K562 (cell line): Measurements from ENCODE around the gene CLGN. TPM values are rescaled to one million over a fixed set of nuclear protein-coding genes. Genes with fewer than 3 reads are reported as not detected.
A peak's percentile ranks its signal among the peaks of the same experiment; 100 is the strongest.

Experiments
- ATAC-seq: fragments of 200-7000 bp; cut with Tn5 transposase; 3 replicates; pipeline ENCODE4 v1.9.1; 2020; ENCODE audit warnings: moderate library complexity
- BruUV-seq: library from RNA; stranded (reverse); fragments of 400-500 nt; replicated peaks from 2 replicates; lab custom pipeline; 2021; lab: Mats Ljungman, UMichigan
- CTCF ChIA-PET: fragments of 300-600 bp; formaldehyde crosslinking; extraction: SDS; loops from one replicate; lab custom pipeline; 2021; ENCODE audit warnings: low intra/inter-chr PET ratio; lab: Yijun Ruan, JAX
- POLR2A ChIA-PET: fragments of 300-600, 350-650 bp; sonication (Branson Sonifier 250); formaldehyde crosslinking; extraction: SDS; loops from one replicate; lab custom pipeline; 2021; ENCODE audit warnings: antibody characterized with exemption, inconsistent platforms; lab: Yijun Ruan, JAX
- DNase-seq, 4 experiments: peaks; one replicate each; pipeline versions ENCODE4 v3.0.0 to v3.0.0-alpha.2; 2011 to 2018; ENCODE audit warnings: low spot score in 3 of 4, mixed read lengths in 3 of 4; ENCODE audit errors: extremely low read depth in 1 of 4
- FAIRE-seq: peaks from 2 replicates; lab custom pipeline; 2011; peaks lifted over from hg19 to GRCh38; lab: Jason Lieb, UNC
- H2AFZ ChIP-seq: 2 replicates; pipeline ENCODE4 v1.6.0; 2011; ENCODE audit warnings: low read depth, low read length, control low read depth, inconsistent platforms
- H3K27ac ChIP-seq: fragments of 200-600 bp; 3 replicates; pipeline ENCODE4 v1.8.0; 2011; ENCODE audit warnings: low read depth, mild to moderate bottlenecking, control low read depth, inconsistent platforms, low read length, moderate library complexity, mixed read lengths; ENCODE audit errors: extremely low read depth
- H3K27me3 ChIP-seq, 2 experiments: fragments of 300-600 bp in 1 of 2; 2 replicates in 1 of 2; 3 replicates in 1 of 2; pipeline versions ENCODE4 v1.6.0 to v1.8.0; 2011; ENCODE audit warnings: inconsistent platforms in 2 of 2, low read length in 2 of 2, mild to moderate bottlenecking in 1 of 2, mixed read lengths in 1 of 2, moderate library complexity in 1 of 2; ENCODE audit not compliant: control insufficient read depth in 2 of 2, insufficient read depth in 2 of 2
- H3K36me3 ChIP-seq: fragments of 300-600 bp; 3 replicates; pipeline ENCODE4 v1.8.0; 2011; ENCODE audit warnings: mild to moderate bottlenecking, low read length, inconsistent platforms; ENCODE audit not compliant: control insufficient read depth, insufficient read depth
- H3K4me1 ChIP-seq, 2 experiments: fragments of 200-600 bp in 1 of 2; replicated peaks in 1 of 2; 2 replicates in 1 of 2; 3 replicates in 1 of 2; pipeline versions ENCODE4 v1.5.1 to v1.8.0; 2011; ENCODE audit warnings: inconsistent platforms in 2 of 2, low read length in 2 of 2, mild to moderate bottlenecking in 1 of 2, mixed read lengths in 1 of 2, moderate library complexity in 1 of 2; ENCODE audit not compliant: control insufficient read depth in 2 of 2, insufficient read depth in 2 of 2
- H3K4me2 ChIP-seq: 2 replicates; pipeline ENCODE4 v1.6.1; 2011; ENCODE audit warnings: low read length, control low read depth, inconsistent platforms, mixed read lengths; ENCODE audit not compliant: insufficient read depth
- H3K4me3 ChIP-seq: fragments of 200-600 bp; sonication (generic), shearing (Covaris generic); 2 replicates; pipeline ENCODE4 v1.5.1; 2016; ENCODE audit warnings: control low read depth, inconsistent platforms
- H3K79me2 ChIP-seq: fragments of 200-600 bp; 3 replicates; pipeline ENCODE4 v1.8.0; 2011; ENCODE audit warnings: low read length, inconsistent platforms; ENCODE audit not compliant: control insufficient read depth, insufficient read depth
- H3K9ac ChIP-seq, 2 experiments: 2 replicates each; pipeline versions ENCODE4 v1.6.0 to v1.6.1; 2011; ENCODE audit warnings: low read depth in 2 of 2, low read length in 2 of 2, control low read depth in 1 of 2, inconsistent platforms in 1 of 2, mild to moderate bottlenecking in 1 of 2, mixed read lengths in 1 of 2; ENCODE audit not compliant: insufficient read depth in 1 of 2
- H3K9me1 ChIP-seq: one replicate; pipeline ENCODE4 v1.6.0; 2011; ENCODE audit warnings: inconsistent platforms, mild to moderate bottlenecking, low read length, moderate library complexity; ENCODE audit not compliant: control insufficient read depth, insufficient read depth
- H3K9me3 ChIP-seq: replicated peaks from 2 replicates; pipeline ENCODE4 v1.5.1; 2011; ENCODE audit warnings: low read depth, low read length, inconsistent platforms; ENCODE audit not compliant: control insufficient read depth, insufficient read depth
- H4K20me1 ChIP-seq: replicated peaks from 2 replicates; pipeline ENCODE4 v1.6.1; 2011; ENCODE audit warnings: low read length, inconsistent platforms, mixed read lengths; ENCODE audit not compliant: control insufficient read depth, insufficient read depth
- CSDE1 ChIP-seq, 2 experiments: fragments of 450-650 bp; IDR thresholded peaks; 2 replicates each; pipeline ENCODE4 v1.6.1; 2016; ENCODE audit warnings: mild to moderate bottlenecking in 1 of 2
- GATAD2B ChIP-seq: fragments of 450-650 bp; IDR thresholded peaks from 2 replicates; pipeline ENCODE4 v1.6.1; 2017; ENCODE audit warnings: mild to moderate bottlenecking, borderline replicate concordance
- MAFF ChIP-seq: IDR thresholded peaks from 2 replicates; pipeline ENCODE4 v1.6.1; 2012; ENCODE audit warnings: low read length, improper control_type of control experiment
- MAFG ChIP-seq: fragments of 450-650 bp; conservative IDR thresholded peaks from 2 replicates; pipeline ENCODE4 v1.6.1; 2016; ENCODE audit warnings: missing genetic modification characterization, missing compliant biosample characterization
- MAFK ChIP-seq: IDR thresholded peaks from 2 replicates; pipeline ENCODE4 v1.6.1; 2011; ENCODE audit warnings: low read length, improper control_type of control experiment
- MXD1 ChIP-seq: fragments of 250-450 bp; sonication (Bioruptor Pico); IDR thresholded peaks from 2 replicates; pipeline ENCODE4 v1.8.0; 2021; ENCODE audit warnings: borderline replicate concordance, mild to moderate bottlenecking, moderate library complexity; ENCODE audit not compliant: poor library complexity, severe bottlenecking
- NR0B1 ChIP-seq: fragments of 450-650 bp; IDR thresholded peaks from one replicate; pipeline ENCODE4 v1.6.1; 2018; ENCODE audit warnings: mild to moderate bottlenecking, moderate library complexity; ENCODE audit not compliant: partially characterized antibody
- TFE3 ChIP-seq: fragments of 450-650 bp; formaldehyde crosslinking; IDR thresholded peaks from 2 replicates; pipeline ENCODE4 v1.4.0; 2020; ENCODE audit warnings: mild to moderate bottlenecking, mixed read lengths
- ZMIZ1 ChIP-seq, 2 experiments: fragments of 150-350 bp in 1 of 2; IDR thresholded peaks; 2 replicates each; pipeline ENCODE4 v1.6.1; 2012 to 2016; ENCODE audit warnings: low read depth in 2 of 2, low read length in 2 of 2, mild to moderate bottlenecking in 1 of 2, moderate library complexity in 1 of 2
- ZNF239 ChIP-seq: fragments of 250-450 bp; sonication (Bioruptor Pico); IDR thresholded peaks from 2 replicates; pipeline ENCODE4 v1.4.0; 2020; ENCODE audit warnings: mild to moderate bottlenecking
- ZNF274 ChIP-seq: IDR thresholded peaks from 2 replicates; pipeline ENCODE4 v1.6.1; 2011; ENCODE audit warnings: low read depth, mild to moderate bottlenecking, low read length, moderate library complexity, borderline replicate concordance
- ZNF695 ChIP-seq: fragments of 450-650 bp; formaldehyde crosslinking; IDR thresholded peaks from 2 replicates; pipeline ENCODE4 v1.4.0; 2020; ENCODE audit warnings: mild to moderate bottlenecking, moderate library complexity
- WGBS: fragments of 100-300 bp; shearing (Covaris generic); methylation state at CpG from one replicate; pipeline ENCODE4 v1.1.6; 2016; ENCODE audit warnings: low coverage, mixed read lengths; ENCODE audit not compliant: insufficient coverage; ENCODE audit errors: missing lambda C conversion rate; 5-methylcytosine and 5-hydroxymethylcytosine counted together
- in situ Hi-C: fragments of 300-500 bp; cut with MboI; formaldehyde crosslinking; loops from 4 replicates; pipeline ENCODE4 v1.15.0; 2018; ENCODE audit warnings: inconsistent platforms, mixed read lengths
- intact Hi-C: fragments of 100-400 bp; cut with micrococcal nuclease; formaldehyde crosslinking; loops from 2 replicates; pipeline ENCODE4 v1.14.2; 2022
- polyA plus RNA-seq, 8 experiments: library from polyadenylated mRNA; depleted of rRNA in 4 of 8; stranded (reverse) in 5 of 8; unstranded in 3 of 8; fragments of >200 nt; fragmentation: Nextera tagmentation in 2 of 8; fragmentation: Illumina TruSeq in 1 of 8; extraction: Ambion mirVana in 2 of 8; extraction: Trizol in 1 of 8; gene quantifications; 2 replicates each; pipeline versions ENCODE4 v1.2.1 to v1.2.3, GENCODE V29; 2011 to 2014; ENCODE audit warnings: inconsistent platforms in 1 of 8, missing spikeins in 1 of 8
- total RNA-seq, 7 experiments: library from RNA; depleted of rRNA in 6 of 7; stranded (reverse); fragments of >200 nt in 6 of 7; fragmentation: Illumina TruSeq in 2 of 7; extraction: Trizol in 2 of 7; gene quantifications; 2 replicates each; pipeline versions ENCODE4 v1.2.1 to v1.2.3, GENCODE V29; 2011 to 2021; ENCODE audit warnings: low replicate concordance in 1 of 7
- TF ChIP-seq, protein P1 (sequence below): sonication (generic); formaldehyde crosslinking; IDR thresholded peaks from 2 replicates; pipeline ENCODE4 v1.8.0; 2022; ENCODE audit warnings: mild to moderate bottlenecking, missing genetic modification reagents, borderline replicate concordance

The CLGN gene
- total and polyA plus RNA-seq, 9 of the 15 experiments (the other 6 are each of a cell fraction or from before 2014, with no cell fraction given): 0.22 to 3.6 (median 2.7) TPM

- ATAC-seq (no peak), DNase-seq (no peak), FAIRE-seq (no peak)
- Histone ChIP-seq H3K4me2 (no peak overlapping the region), H3K79me2 (no peaks in the 10 kb centered on the region), H3K9ac (no peak overlapping the region), H3K4me3 (no peak overlapping the region), H3K9me1 (no peaks in the 10 kb centered on the region), H4K20me1 (no peaks in the 10 kb centered on the region), H3K9me3 (no peaks in the 10 kb centered on the region), H2AFZ (no peak overlapping the region), H3K27ac (no peak overlapping the region), H3K4me1 (no peaks in the 10 kb centered on the region), H3K27me3 (no peaks in the 10 kb centered on the region; a peak in 1 of 5 replicates), H3K36me3 (no peaks in the 10 kb centered on the region)
- BruUV-seq: no TSS peak
- WGBS: 0% methylated on average over 2 of the region's 2 CpGs
- intact Hi-C loops: no loop called here
- POLR2A ChIA-PET: interaction anchor here (1.7 kb wide), 1 partner anchor 27 kb away, joined by 5 read pairs; the partner anchor contains the start of gene SCOC
- in situ Hi-C loops: no loop called here
- CTCF ChIA-PET: no interaction called here
- TF ChIP-seq GATAD2B: no peak
- TF ChIP-seq NR0B1: no peak
- TF ChIP-seq ZNF695 (CRISPR knock-in tag): no peak
- TF ChIP-seq ZMIZ1 (IDR thresholded peaks at IDR 0.05; ENCODE audit: low read depth in 2 of 2, low read length in 2 of 2): no peak
- 0 out of 2 replicates have a peak, but pooled peaks have one; percentile 37 for TF ChIP-seq MAFG (tag)
- peak; percentile 39 for TF ChIP-seq MAFK
- no peak for TF ChIP-seq MXD1 (CRISPR knock-in tag)
- no peak for TF ChIP-seq TFE3 (CRISPR knock-in tag)
- TF ChIP-seq ZNF274: no peak
- TF ChIP-seq, protein P1, sequence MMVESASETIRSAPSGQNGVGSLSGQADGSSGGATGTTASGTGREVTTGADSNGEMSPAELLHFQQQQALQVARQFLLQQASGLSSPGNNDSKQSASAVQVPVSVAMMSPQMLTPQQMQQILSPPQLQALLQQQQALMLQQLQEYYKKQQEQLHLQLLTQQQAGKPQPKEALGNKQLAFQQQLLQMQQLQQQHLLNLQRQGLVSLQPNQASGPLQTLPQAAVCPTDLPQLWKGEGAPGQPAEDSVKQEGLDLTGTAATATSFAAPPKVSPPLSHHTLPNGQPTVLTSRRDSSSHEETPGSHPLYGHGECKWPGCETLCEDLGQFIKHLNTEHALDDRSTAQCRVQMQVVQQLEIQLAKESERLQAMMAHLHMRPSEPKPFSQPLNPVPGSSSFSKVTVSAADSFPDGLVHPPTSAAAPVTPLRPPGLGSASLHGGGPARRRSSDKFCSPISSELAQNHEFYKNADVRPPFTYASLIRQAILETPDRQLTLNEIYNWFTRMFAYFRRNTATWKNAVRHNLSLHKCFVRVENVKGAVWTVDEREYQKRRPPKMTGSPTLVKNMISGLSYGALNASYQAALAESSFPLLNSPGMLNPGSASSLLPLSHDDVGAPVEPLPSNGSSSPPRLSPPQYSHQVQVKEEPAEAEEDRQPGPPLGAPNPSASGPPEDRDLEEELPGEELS: no peak
- TF ChIP-seq MAFF: peak; percentile 50; the same call in 1 of the 2 replicates
- no peak for TF ChIP-seq ZNF239 (CRISPR knock-in tag)
- no peak for TF ChIP-seq CSDE1 (IDR thresholded peaks at IDR 0.05)
Observed at GRCh38 chr4:140400111-140400510, 27.3 kb downstream of the CLGN start.
